ENCODE data around the gene POLRMT.

POLRMT gene

DNA sequence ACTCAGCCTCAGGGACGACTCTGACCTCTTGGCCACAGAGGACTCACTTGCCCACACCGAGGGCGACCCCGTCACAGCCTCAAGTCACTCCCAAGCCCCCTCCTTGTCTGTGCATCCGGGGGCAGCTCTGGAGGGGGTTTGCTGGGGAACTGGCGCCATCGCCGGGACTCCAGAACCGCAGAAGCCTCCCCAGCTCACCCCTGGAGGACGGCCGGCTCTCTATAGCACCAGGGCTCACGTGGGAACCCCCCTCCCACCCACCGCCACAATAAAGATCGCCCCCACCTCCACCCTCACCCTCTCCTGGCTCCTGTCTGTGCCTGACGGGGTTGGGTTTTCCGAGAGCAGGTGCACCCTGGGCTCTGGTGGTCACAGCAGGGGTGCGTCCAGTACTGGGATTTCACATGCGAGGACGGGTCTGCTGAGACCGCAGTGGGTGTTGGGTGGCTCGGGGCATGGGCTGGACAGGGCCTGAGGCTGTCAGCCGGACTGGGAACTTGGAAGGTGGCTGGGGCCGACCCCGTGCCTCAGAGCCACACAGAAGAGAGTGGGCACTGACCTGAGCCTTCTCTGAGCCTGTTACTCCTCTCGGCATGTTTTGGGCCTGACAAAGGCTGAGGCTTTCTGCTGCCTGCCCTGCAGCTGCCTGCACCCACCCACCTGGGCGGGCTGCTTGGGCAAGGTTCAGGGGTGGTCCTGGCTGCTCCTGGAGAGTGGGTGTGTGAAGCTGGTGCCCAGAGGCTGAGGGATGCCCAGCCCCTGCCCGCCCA lies 50.0 kb downstream of the POLRMT start:
- H3K27ac ChIP-seq = no peak overlapping the region
- TF ChIP-seq, protein P1, sequence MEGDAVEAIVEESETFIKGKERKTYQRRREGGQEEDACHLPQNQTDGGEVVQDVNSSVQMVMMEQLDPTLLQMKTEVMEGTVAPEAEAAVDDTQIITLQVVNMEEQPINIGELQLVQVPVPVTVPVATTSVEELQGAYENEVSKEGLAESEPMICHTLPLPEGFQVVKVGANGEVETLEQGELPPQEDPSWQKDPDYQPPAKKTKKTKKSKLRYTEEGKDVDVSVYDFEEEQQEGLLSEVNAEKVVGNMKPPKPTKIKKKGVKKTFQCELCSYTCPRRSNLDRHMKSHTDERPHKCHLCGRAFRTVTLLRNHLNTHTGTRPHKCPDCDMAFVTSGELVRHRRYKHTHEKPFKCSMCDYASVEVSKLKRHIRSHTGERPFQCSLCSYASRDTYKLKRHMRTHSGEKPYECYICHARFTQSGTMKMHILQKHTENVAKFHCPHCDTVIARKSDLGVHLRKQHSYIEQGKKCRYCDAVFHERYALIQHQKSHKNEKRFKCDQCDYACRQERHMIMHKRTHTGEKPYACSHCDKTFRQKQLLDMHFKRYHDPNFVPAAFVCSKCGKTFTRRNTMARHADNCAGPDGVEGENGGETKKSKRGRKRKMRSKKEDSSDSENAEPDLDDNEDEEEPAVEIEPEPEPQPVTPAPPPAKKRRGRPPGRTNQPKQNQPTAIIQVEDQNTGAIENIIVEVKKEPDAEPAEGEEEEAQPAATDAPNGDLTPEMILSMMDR (conservative IDR thresholded peaks at IDR 0.05) = no peak

DNA sequence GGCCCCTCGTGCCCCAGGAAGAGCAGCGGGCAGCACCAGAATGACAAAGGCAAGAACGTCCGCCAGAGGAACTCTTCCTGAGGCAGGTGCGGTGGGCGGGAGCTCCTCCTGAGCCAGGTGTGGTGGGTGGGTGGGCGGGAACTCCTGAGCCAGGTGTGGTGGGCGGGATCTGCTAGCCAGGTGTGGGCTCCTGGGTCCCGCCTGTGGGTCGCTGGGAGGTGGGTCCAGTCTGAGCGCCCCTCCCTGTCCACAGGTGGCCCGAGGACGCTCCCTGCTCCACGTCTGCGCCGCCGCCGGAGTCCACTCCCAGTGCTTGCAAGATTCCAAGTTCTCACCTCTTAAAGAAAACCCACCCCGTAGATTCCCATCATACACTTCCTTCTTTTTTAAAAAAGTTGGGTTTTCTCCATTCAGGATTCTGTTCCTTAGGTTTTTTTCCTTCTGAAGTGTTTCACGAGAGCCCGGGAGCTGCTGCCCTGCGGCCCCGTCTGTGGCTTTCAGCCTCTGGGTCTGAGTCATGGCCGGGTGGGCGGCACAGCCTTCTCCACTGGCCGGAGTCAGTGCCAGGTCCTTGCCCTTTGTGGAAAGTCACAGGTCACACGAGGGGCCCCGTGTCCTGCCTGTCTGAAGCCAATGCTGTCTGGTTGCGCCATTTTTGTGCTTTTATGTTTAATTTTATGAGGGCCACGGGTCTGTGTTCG lies 50.7 kb downstream of the POLRMT start:
- TF ChIP-seq, protein P1 (conservative IDR thresholded peaks at IDR 0.05) = no peak
- no peak overlapping the region for H3K27ac ChIP-seq

DNA sequence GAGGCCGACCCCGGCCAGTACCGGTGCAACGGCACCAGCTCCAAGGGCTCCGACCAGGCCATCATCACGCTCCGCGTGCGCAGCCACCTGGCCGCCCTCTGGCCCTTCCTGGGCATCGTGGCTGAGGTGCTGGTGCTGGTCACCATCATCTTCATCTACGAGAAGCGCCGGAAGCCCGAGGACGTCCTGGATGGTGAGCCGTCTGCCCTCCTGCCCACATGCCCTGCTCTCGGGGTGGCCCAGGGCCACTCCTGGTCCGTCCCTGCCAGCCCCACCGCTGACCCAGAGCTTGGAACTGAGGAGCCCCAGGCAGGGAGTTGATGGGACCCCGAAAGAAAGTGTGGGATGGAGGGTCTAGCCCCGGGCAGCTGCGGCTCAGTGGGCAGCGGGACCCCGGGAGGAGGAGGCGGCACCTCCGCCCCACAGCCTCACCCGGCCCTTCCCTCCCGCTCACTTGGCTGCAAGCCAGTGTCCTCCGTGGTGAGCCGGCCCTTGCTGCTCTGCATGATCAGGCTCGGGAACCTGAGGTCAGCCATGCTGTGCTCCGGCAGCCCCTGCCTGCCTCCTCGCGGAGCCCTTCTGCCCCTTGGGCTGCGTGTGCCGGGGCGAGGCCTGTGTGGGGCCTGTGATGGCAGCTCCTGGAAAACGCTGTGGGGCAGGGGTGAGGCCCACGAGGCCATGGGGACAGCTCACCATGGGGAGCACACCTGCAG lies 51.8 kb downstream of the POLRMT start:
- TF ChIP-seq, protein P1 (conservative IDR thresholded peaks at IDR 0.05) = no peak
- no peak overlapping the region for H3K27ac ChIP-seq

DNA sequence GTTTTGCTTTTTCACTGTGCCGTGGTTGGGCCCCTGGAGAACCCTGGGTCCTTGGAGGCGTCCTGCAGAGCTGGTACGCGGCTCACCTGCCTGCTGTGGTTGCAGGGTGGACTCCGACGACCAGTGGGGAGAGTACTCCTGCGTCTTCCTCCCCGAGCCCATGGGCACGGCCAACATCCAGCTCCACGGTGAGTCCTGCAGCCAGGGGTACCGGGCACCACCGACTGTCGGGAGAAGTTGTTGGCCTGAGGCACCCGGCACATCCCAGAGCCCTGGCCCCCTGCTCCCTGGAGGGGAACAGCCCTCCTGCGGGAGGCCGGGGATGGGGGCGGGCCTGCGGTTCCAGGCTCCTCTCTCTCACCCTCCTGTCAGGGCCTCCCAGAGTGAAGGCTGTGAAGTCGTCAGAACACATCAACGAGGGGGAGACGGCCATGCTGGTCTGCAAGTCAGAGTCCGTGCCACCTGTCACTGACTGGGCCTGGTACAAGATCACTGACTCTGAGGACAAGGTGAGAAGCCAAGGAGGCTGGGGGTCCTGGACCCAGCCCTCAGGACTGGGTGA lies 53.0 kb downstream of the POLRMT start:
- no peak overlapping the region for H3K27ac ChIP-seq
- TF ChIP-seq, protein P1 (conservative IDR thresholded peaks at IDR 0.05) = no peak

DNA sequence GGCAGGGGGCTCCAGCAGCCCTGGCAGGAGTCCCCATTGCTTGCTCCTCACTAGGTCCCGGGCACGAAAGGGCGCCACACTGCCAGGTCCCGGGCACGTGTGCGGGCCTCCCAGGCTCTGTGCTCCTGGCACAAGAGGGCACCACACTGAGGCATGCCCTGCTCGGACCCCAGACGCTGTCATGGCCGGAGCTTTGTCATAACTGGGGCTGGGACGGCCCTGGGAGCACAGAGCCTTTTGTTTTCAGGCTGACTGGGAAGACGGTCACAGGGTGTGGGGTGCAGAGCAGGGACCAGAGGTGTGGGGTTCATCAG lies 53.5 kb downstream of the POLRMT start:
- TF ChIP-seq, protein P1 (conservative IDR thresholded peaks at IDR 0.05) = no peak
- H3K27ac ChIP-seq = no peak overlapping the region

DNA sequence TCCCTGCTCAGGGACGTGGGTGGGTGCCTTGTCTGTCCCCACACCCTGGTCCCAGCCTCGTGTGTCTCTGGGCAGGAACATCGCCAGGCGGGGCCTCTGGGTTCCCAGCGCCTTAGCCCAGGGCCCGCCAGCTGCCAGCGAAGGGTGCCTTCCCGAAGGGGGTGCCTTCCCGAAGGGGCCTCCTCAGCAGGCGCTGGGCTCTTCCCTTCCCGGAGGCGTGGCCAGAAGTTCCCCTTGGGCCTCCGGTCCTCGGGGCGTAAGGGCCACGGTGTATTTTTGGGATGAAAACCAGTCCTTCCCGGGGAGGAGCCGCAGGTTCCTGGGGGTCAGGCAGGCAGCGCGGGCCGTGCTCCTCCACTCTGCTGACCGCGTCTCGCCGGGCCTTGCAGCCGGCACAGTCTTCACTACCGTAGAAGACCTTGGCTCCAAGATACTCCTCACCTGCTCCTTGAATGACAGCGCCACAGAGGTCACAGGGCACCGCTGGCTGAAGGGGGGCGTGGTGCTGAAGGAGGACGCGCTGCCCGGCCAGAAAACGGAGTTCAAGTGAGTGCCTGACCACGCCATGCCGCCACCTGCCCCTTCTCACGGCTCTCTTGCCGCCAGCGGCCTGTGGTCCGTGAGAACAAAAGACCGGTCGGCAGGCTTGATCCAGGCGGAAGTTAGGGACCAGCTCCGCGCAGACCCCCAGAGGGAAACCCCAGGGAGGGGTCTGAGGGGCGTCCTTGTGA lies 54.1 kb downstream of the POLRMT start:
- TF ChIP-seq, protein P1 (conservative IDR thresholded peaks at IDR 0.05) = no peak
- H3K27ac ChIP-seq = no peak overlapping the region
